SW480 (cell line): ENCODE measurements around the gene PRKACG.

ENCODE experiments used
- DNase-seq: peaks from one replicate; pipeline ENCODE4 v3.0.0-alpha.2; 2016; ENCODE audit warnings: low spot score

Gene PRKACG

DNA sequence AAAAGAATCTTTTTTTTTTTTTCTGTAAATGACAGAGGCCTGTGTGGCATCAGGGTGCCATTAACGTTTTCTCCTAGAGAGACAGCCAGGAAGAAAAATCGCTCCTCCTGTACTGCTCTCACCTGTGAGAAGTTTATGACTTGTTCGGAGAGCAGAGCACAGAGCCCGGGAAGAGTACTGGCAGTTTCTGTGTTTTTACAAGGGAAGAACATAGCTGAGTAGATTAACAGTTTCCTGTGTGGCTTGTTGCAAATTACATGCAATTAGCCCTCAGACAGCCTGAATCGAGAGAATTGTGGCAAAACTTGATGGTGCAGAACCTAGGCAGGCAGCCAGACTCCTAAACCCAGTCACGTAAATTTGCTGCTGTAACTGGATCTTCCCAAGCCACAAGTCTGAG, 32.1 kb downstream of the PRKACG start:
- no peak for DNase-seq

DNA sequence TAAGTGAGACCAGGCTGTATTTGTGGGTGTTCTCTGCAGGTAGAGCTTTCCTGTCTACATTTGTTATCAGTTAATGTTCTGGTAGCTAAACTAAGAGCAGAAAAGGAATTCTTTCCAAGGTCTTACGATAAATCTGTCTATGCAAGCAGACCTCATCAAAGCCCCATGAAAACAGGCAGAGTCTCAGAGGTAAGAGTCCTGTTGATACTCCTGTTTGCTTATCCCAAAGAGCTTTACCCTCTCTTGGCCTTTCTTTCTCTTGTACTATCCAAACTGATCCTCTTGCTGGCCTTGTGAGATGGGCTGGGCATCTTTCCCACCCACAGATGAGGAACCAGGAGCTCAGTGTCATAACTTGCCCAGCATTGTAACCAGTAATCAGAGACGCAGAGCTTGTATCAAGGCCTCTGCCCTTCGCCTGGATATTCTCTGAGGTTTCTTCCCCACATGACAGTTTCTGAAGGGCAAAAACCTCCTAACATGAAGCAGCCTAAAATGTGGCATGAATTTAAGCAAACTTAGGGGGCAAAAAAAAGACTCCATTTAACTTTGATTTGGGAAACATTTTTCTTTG, 33.5 kb downstream of the PRKACG start:
- DNase-seq, result no peak

DNA sequence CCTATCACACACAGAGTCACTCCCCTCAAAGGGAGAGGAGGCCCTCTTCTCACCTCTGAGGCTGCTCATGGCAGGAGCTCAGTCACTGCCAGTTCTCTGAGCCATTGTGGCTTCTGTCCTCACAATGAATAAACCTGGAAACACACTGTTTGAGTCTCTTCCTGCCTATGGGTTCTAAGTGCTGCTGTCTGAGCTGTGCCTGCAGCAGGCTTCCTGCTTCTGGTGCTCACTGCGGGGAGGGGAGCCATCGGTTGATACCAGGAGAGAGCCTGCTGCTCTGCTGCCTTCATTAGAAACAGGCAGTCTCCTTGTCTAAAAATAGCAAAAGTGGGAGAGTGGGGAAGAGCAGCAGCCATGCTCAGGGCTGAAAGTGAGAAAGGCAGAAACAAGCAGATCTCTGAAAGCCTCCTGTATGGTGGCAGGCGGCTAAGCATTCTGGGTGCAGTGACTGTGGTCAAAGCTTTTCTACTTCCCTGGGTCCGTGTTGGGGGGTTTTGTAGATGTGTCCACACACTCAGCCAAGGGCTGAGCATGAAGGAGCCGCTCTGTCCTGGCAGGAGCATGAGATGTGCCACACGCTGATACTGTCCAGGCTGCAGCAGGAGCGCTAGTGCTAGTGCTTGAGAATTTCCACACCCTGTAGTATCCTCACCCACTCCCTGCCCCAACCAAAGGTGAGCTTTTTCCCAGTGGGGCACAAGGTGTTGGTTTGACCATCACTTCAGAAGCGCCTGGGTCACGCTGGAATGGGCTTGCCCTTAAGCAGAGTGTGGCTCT, 34.2 kb downstream of the PRKACG start:
- DNase-seq, result no peak

DNA sequence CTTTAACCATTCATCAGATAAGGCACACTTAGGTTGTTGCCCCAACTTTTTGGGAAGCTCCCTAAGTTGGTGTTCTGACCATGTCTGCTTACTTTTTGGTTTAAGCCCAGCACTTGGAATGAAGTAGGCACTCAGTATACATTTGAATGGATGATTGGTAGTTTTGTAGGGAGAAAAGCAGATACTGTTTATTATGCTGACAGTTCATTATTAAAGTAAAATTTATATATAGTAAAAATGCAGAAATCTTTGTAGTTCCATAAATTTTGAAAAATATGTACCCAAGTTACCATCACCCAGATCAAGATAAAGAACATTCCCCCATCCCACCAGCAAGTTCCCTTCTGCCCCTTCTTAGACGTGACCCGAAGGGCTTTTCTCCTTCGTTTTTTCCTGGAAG, 35.4 kb downstream of the PRKACG start:
- no peak for DNase-seq

DNA sequence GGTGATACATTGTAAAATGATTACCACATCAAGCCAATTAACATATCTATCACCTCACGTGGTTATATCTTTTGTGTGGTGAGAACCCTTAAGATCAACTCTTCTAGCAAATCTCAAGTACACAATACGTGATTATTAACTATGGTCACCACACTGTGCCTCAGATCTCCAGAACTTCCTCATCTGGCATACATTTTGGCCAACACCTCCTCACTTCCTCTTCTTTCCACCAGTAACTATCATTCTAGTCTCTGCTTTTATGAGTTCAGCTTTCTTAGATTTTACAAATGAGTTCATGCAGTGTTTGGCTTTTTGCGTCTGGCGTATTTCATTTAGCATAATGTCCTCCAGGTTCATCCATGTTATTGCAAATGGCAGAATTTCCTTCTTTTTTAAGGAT, 35.8 kb downstream of the PRKACG start:
- DNase-seq, result no peak

DNA sequence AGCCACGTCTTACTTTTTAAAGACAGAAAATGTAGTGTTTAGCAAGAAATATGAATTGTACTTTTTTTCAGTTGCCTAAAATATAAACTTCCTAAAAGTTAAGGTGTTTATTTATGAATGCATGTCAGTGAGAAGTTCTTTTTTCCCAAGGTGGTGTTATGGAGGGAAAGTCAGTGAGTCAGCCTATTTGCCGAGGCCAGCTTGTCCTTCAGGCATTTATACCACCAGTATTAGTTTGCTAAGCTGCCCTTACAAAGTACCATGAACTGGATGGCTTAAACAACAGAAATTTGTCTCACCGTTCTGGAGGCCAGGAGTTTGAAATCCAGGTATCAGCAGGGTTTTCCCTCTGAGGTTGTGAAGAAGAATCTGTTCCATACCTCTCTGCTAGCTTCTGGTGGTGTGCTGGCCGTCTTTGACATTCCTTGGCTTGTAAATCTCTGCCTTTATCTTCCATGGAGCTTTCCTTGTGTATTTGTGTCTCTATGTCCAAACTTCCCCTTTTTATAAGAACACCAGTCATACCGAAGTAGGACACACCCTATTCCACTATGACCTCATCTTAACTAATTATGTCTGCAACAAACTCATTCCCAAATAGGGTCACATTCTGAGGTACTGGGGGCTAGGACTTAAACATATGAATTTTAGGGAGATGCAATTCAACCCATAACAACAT, 38.4 kb downstream of the PRKACG start:
- no peak for DNase-seq

DNA sequence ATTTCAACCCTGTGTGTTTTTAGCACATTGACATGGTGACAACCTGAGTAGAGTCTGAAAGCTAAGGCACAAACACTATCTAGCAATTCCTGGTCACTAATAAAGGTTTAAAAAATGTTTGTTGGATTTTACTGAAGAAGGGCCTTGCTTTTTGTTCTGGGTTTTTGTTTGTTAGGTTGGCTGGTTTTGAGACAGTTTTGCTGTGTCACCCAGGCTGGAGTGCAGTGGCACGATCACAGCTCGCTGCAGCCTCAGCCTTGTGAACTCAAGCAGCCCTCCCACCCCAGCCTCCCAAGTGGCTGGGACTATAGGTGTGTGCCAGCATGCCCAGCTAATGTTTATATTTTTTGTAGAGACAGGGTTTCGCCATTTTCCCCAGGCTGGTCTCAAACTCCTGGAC, 39.0 kb downstream of the PRKACG start:
- DNase-seq, result no peak

DNA sequence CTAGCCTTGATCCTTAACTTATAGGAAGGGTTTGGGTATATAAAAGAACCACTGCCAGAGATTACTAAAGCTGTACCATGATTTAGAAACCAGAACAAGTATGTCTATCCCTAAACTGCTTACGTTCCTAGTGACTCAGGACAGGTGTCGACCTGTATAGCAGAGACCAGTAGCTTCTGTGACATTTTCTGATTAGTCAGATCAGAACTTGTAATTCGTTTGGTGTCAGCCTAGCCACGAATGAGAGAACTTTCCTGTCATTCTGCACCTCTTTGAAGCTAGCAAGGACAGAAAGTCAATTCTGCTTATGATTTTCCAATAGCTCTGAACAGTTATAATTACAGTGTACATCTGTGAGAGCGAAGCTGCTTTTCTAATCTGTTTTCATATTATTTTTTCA, 39.5 kb downstream of the PRKACG start:
- no peak for DNase-seq

DNA sequence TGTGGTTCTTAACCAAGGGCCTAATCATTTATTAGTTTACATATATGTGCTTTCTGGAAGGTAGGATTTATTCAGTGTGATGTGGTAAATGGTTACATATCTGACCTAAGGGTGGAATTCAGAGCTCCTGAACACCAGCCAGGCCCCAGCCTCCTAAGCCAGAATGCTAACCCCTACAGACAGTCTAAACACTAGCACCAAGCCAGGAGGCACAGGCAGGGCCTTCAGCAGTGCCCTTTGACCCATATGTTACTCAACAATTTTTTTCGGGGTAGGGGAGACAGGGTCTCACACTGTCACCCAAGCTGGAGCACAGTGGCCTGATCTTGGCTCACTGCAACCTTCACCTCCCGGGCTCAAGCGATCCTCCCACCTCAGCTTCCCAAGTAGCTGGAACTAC, 40.3 kb downstream of the PRKACG start:
- DNase-seq, result no peak

DNA sequence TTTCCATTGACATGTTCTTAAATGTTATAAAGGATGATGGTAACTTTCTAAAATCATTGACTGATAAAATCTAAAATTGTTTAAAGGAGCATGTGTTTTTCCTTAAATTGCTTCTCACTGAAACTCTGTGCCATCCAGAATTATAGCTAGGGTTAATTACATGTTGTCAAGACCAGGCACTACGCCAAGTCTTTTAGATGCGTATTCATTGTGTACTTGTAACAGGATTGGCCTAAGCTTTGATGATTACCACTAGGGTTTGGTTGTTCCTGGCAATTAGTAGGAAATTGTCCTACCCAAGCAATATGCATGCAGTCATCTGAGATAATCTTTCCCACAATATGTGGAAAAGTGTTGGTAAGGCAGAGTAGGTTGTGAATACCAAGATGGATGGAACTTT, 43.8 kb downstream of the PRKACG start:
- no peak for DNase-seq

DNA sequence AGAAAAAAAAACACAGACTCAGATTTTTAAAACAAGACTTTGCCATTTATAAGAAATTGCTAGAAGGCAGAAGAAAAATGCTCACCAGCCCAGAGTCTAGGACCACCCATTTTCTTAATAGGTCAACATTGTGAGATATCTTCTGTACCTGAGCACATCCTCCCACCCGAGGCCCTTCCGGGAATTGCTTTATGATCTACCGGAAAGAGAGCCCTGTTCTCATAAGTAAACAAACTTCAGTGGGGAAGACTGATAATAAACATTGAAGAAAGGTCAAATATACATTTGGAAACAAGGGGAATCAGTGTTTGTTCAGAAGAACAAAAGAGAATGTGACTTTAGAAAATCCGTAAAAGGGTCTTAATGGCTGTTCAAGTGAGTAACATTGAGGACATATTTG, 44.4 kb downstream of the PRKACG start:
- DNase-seq, result no peak

DNA sequence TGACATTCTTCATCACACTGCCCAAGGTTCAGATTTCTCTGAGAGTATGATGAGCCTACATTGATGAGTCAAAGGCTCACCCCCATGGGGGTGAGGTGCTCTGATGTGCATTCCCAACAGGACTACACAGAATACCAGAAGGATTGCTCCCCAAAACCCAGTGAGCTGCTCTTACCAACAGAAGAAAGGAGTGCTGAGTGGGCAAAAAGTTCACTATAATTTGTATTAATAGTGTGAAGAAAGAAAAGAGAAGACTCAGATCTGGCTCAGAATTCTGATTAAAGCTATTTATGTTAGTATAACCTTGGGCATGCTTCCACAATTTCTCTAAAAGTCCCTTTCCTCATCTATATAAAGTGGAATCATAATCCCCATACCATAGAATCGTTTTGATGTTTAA, 46.1 kb downstream of the PRKACG start:
- DNase-seq, result no peak

DNA sequence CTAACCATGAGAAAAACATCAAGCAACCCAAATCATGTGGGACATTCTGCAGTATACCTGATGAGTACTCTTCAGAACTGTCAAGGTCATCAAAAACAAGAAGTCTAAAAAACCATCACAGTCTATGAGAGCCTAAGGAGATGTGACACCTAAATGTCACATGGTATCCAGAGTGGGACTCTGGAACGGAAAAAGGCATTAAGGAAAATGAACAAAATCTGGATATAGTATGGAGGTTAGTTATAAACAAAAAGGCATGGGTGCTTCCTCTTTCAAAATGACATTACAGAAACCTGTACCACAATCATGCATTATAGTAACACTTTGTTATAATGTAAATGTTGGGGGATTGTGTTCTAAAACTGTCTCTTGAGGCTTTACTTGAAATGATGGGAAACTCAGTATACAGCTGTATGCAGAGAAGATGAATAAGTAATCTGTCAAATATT, 47.4 kb downstream of the PRKACG start:
- no peak for DNase-seq

DNA sequence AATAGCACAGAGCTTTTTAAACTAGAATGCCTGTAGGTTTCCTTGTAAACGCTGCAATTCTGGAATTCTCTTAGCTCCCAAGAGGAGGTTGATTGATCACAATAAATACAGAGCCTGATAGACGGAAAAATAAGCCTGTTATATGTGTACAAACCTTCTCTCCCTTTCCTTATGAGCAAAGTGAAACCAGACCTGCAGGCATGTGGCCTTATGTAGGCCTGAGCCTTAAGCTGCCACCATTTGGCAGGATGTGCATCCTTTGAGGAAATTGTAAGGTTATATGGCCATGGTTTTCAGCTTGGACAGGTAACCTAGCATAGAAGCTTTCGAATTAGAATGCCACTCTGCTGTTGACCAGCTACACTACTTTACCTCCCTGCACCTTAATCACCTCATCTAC, 49.1 kb downstream of the PRKACG start:
- DNase-seq, result no peak

DNA sequence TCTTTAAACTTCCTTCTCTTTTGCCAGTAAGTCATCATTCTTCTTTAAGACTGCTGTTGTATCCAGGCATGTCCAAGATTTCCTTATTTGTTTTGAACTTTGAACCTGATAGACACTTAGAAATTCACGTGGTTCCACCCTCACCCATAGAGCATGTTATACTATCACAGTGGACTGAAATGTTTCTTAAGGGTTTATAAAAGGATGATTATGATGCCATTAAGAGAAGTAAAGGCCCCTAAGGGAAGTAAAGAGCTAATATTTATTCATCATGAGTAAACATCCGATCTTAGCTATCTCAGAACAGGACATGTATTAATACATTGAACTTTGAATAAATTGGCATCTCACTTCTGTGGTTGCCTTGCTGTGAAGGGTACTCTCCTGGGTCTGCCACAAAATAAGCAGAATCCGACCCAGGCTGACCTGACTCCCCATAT, 49.8 kb downstream of the PRKACG start:
- DNase-seq, result no peak

DNA sequence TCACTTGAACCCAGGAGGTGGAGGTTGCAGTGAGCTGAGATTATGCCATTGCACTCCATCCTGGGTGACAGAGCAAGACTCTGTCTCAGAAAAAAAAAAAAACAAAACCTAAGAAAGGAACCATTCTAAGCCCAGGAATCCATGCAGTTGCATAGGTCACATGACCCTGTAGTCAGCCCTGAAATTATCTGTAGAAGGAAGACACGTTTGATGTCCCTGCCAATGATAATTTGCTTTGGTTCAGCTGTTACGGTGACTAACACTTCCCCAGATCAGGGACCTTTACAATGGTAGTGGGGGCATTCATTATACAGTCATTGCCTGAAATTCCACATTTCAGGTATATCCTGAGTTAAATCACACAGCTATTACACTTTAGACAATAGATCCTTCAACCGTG, 50.5 kb downstream of the PRKACG start:
- DNase-seq, result no peak
